ENCODE measurements around the gene CXCR3.

Gene CXCR3

DNA sequence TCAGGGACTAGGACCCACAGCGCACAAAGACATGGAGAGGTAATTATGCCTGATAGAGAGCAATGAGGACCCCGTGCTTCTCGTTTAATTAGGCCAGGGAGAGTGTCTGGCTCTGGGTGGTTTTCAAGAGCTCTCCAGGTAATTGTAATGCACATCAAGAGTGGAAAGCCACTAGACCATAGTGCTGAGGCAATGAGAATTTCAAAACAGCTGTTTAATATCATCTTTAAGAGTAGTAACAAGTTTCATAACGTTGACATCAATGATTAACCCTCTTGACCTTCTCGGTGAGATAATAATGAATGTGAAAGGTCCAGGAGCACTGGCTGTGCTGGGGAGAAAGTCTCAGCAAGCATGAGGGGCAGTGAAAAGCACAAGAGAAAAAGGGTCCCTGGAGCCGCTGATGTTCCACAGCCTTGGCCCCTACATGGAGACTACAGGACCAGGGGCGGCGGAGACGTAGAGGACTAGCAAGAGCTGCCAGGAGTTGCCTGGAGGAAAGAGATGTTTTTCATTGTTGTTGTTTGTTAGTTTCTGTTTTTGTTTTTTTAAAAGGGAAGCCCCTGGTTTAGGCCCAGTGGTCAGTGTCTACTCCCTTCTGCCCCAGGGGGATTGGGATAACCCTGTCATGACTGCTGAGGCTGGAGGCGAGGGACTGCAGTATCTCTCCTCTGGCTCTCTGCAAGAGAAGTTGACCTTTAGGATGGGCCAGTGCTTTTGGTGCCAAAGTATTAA lies 14.8 kb upstream of the CXCR3 start:
- no peak overlapping the region for H3K4me3 ChIP-seq (ENCODE audit: low read depth, low read length)
- TF ChIP-seq POLR2A (IDR thresholded peaks at IDR 0.05; ENCODE audit: extremely low read depth, insufficient read length) (no peak), MYC (IDR thresholded peaks at IDR 0.05; ENCODE audit: low read depth, low read length) (no peak), CTCF (IDR thresholded peaks at IDR 0.05; ENCODE audit: low read depth, low read length) (no peak), MAX (IDR thresholded peaks at IDR 0.05; ENCODE audit: low read depth, low read length) (no peak)
- no peak for DNase-seq (ENCODE audit: low read depth)

- no peak overlapping the region for H3K4me3 ChIP-seq (ENCODE audit: low read depth, low read length)
- no peak for TF ChIP-seq MYC (IDR thresholded peaks at IDR 0.05; ENCODE audit: low read depth, low read length)
- no peak for TF ChIP-seq MAX (IDR thresholded peaks at IDR 0.05; ENCODE audit: low read depth, low read length)
- no peak for TF ChIP-seq POLR2A (IDR thresholded peaks at IDR 0.05; ENCODE audit: extremely low read depth, insufficient read length)
- no peak for TF ChIP-seq CTCF (IDR thresholded peaks at IDR 0.05; ENCODE audit: low read depth, low read length)
- DNase-seq (ENCODE audit: low read depth): no peak
These were observed 11.2 kb upstream of the CXCR3 start for GRCh38 chrX:71629467-71629866.

DNA sequence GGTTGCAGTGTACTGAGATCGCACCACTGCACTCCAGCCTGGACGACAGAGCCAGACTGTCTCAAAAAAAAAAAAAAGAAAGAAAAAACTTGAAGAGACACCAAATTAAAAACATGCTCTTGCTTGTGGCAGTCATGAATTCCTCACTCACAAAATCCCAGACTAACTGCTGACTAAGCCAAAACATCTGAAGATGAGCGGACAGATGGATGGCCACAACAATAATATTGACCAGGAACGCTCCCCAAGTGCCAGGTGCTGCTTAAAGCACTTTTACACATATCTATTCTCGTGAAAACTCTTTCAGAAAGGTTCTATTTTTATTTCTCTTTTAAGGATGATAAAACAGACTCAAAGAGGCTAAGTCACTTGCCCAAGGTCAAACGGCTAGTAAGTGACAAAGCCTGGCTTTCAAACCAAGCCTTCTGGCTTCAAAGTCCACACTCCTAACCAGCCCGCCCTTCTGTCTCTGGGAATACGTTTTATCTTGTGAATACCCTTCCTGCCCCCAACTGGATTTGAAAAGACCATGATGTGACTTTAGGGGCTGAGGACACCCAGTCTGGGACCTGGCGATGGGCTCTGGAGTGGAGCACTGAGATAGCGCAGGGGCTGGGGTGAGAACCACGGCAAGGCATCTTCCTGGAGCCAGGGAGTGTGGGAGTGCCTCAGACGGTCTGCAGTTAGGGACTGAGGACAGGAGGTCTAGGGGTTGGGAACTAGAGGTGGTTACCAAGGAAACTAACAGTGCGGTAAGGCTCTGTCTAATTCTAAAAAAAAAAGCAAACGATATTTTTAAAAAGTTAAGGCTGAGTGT lies 9.5 kb upstream of the CXCR3 start:
- no peak for DNase-seq (ENCODE audit: low read depth)
- no peak overlapping the region for H3K4me3 ChIP-seq (ENCODE audit: low read depth, low read length)
- TF ChIP-seq MAX (IDR thresholded peaks at IDR 0.05; ENCODE audit: low read depth, low read length) (no peak), POLR2A (IDR thresholded peaks at IDR 0.05; ENCODE audit: extremely low read depth, insufficient read length) (no peak), CTCF (IDR thresholded peaks at IDR 0.05; ENCODE audit: low read depth, low read length) (no peak), MYC (IDR thresholded peaks at IDR 0.05; ENCODE audit: low read depth, low read length) (no peak)

DNA sequence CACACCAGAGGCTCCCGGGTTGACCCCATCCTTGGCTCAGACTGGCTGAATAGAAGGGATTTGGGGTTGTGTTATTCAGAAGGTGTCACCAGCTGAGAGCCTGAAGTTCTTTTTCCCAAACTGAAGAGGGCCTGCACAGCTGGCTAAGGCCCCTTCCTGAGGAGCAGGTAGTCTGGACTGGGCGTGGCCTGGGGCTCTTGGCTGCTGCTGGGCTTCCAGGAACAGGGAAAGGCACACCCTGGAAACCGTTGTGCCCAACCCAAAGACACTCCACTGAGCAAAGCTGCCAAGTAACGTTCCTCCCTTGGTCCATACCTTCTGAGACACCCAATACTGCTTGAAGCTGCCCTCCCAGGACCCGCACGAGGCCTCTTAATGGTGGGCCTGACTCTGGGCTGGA lies 8.3 kb upstream of the CXCR3 start:
- no peak for DNase-seq (ENCODE audit: low read depth)
- no peak overlapping the region for H3K4me3 ChIP-seq (ENCODE audit: low read depth, low read length)
- TF ChIP-seq POLR2A (IDR thresholded peaks at IDR 0.05; ENCODE audit: extremely low read depth, insufficient read length) (no peak), MAX (IDR thresholded peaks at IDR 0.05; ENCODE audit: low read depth, low read length) (no peak), MYC (IDR thresholded peaks at IDR 0.05; ENCODE audit: low read depth, low read length) (no peak)

- no peak overlapping the region for H3K4me3 ChIP-seq (ENCODE audit: low read depth, low read length)
- TF ChIP-seq CTCF (IDR thresholded peaks at IDR 0.05; ENCODE audit: low read depth, low read length): no peak
- TF ChIP-seq MAX (IDR thresholded peaks at IDR 0.05; ENCODE audit: low read depth, low read length): no peak
- no peak for TF ChIP-seq POLR2A (IDR thresholded peaks at IDR 0.05; ENCODE audit: extremely low read depth, insufficient read length)
- DNase-seq (ENCODE audit: low read depth): no peak
These were observed 7.2 kb upstream of the CXCR3 start for GRCh38 chrX:71625471-71625870.

DNA sequence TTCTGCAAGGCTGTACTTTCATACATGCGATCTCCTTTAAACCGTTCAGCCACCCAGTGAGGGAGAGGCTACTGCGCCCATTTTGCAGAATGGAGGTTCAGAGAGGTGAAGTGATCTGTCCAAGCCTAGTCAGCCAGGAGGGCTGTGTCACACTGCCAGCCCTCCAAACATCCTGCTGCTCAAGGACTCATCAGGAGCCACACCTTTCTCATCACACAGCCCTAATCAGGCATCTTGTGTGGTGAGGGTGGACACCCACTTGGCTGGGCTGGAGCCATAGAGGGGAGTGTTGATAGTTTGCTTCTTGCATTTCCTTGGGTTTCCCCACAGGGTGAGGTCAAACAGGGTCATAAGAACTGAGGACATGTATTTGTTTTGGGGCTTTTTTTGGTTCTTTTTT lies 5.4 kb upstream of the CXCR3 start:
- DNase-seq (ENCODE audit: low read depth): peak; percentile 17
- TF ChIP-seq MYC (IDR thresholded peaks at IDR 0.05; ENCODE audit: low read depth, low read length) (no peak), MAX (IDR thresholded peaks at IDR 0.05; ENCODE audit: low read depth, low read length) (no peak), POLR2A (IDR thresholded peaks at IDR 0.05; ENCODE audit: extremely low read depth, insufficient read length) (no peak), CTCF (IDR thresholded peaks at IDR 0.05; ENCODE audit: low read depth, low read length) (no peak)
- H3K4me3 ChIP-seq (ENCODE audit: low read depth, low read length): no peak overlapping the region

Data from NB4 (cell line).